Measurements from ENCODE around the gene ABHD17C.

ABHD17C gene

DNA sequence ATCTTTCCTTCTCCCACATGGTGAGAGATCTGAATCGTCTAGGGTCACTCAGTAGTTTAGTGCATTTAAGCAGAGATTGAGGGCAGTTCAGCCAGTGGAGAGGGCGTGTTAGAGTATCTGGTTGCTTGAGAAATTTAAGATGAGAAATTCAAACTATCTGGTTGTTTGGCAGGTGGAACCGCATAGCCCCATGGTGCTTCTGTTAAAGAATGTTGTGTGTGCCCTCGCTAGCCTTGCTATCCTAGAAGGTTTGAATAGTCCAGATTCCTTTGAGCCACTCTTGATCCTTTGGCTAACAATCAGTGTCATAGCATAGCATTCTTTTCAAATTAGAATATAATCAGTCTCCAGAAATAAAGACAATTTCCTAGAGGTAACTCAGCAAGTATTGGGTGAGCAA is 32.1 kb downstream of the ABHD17C start:
- H3K9me3 ChIP-seq (ENCODE audit: control insufficient read depth, low read length), result no peaks in the 10 kb centered on the region
- no peak for DNase-seq
- no peaks in the 10 kb centered on the region for H3K36me3 ChIP-seq (ENCODE audit: control insufficient read depth, insufficient read depth, low read length)
- H3K27ac ChIP-seq (ENCODE audit: insufficient read depth, low read length, poor library complexity, severe bottlenecking), result no peak overlapping the region
- no peak overlapping the region for H3K4me3 ChIP-seq (ENCODE audit: insufficient read depth, low read depth, low read length, poor library complexity, severe bottlenecking)
- H3K4me1 ChIP-seq (ENCODE audit: control insufficient read depth, insufficient read depth, low read length, poor library complexity, severe bottlenecking), result no peaks in the 10 kb centered on the region
- H3K27me3 ChIP-seq (replicated peaks; ENCODE audit: control insufficient read depth, insufficient read depth, low read length, poor library complexity, severe bottlenecking), result no peaks in the 10 kb centered on the region

DNA sequence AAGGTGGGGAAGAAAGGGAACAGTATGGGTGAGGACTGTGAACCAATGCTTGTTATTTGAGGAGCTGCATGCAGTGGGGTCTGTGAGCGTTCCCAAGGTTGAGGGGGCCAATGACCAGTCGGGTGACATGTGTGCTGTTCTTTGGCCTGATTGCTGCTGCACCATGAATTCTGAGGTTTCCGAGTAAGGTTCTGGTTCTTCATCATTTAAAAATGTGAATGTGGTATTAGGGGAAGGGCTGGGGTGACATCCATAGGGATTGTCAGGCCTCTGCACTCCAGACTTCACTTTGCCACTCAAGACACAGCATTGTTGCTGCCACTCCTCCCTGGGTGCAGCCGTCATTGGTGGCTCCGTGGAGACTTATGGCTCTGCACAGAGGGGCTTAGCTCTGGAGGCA is 32.5 kb downstream of the ABHD17C start:
- no peak overlapping the region for H3K27ac ChIP-seq (ENCODE audit: insufficient read depth, low read length, poor library complexity, severe bottlenecking)
- no peak for DNase-seq
- H3K4me3 ChIP-seq (ENCODE audit: insufficient read depth, low read depth, low read length, poor library complexity, severe bottlenecking), result no peak overlapping the region
- no peaks in the 10 kb centered on the region for H3K4me1 ChIP-seq (ENCODE audit: control insufficient read depth, insufficient read depth, low read length, poor library complexity, severe bottlenecking)
- H3K9me3 ChIP-seq (ENCODE audit: control insufficient read depth, low read length), result no peaks in the 10 kb centered on the region
- H3K27me3 ChIP-seq (replicated peaks; ENCODE audit: control insufficient read depth, insufficient read depth, low read length, poor library complexity, severe bottlenecking), result no peaks in the 10 kb centered on the region
- no peaks in the 10 kb centered on the region for H3K36me3 ChIP-seq (ENCODE audit: control insufficient read depth, insufficient read depth, low read length)

DNA sequence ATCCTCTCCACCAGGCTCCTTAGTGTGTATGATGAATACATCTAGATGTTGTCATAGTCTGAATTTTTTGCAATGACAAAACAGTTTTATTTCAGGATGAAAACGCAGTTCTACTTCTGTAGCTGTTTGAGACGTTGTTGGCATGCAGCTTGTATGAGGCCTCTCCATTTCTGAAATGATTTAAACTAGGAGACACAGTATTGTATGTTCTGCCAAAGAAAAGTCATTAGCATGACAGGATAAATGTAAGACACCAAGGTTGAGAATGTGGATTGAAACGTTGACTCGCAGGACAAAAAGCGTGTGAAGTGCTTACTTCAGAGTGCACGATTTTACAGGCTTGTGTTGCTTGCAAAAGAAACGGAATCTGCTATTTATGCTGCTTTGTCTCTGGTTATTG is 35.3 kb downstream of the ABHD17C start:
- Histone ChIP-seq H3K4me3 (ENCODE audit: insufficient read depth, low read depth, low read length, poor library complexity, severe bottlenecking) (no peak overlapping the region), H3K4me1 (ENCODE audit: control insufficient read depth, insufficient read depth, low read length, poor library complexity, severe bottlenecking) (no peaks in the 10 kb centered on the region), H3K27me3 (replicated peaks; ENCODE audit: control insufficient read depth, insufficient read depth, low read length, poor library complexity, severe bottlenecking) (no peaks in the 10 kb centered on the region), H3K27ac (ENCODE audit: insufficient read depth, low read length, poor library complexity, severe bottlenecking) (no peak overlapping the region), H3K36me3 (ENCODE audit: control insufficient read depth, insufficient read depth, low read length) (no peaks in the 10 kb centered on the region), H3K9me3 (ENCODE audit: control insufficient read depth, low read length) (no peaks in the 10 kb centered on the region)
- no peak for DNase-seq

DNA sequence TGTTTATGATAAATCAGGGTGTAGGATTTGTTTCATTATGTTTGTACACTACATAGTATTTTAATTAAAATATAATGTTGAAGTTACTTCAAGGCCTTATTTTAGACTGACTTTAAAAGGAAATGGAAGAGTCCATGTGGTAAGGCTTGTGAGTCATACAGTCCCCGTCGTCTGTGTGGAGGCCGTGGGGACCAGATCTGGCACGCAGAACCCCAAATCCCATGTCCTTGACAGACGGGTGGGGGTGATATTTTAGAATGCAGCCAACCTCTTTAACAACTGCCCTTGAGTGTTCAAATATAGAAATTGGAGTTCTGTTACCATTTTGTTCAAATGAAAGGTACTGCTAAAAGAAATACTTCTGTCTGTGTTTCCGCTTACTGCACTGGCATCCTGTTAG is 35.8 kb downstream of the ABHD17C start:
- Histone ChIP-seq H3K27me3 (replicated peaks; ENCODE audit: control insufficient read depth, insufficient read depth, low read length, poor library complexity, severe bottlenecking) (no peaks in the 10 kb centered on the region), H3K9me3 (ENCODE audit: control insufficient read depth, low read length) (no peaks in the 10 kb centered on the region), H3K4me1 (ENCODE audit: control insufficient read depth, insufficient read depth, low read length, poor library complexity, severe bottlenecking) (no peaks in the 10 kb centered on the region), H3K4me3 (ENCODE audit: insufficient read depth, low read depth, low read length, poor library complexity, severe bottlenecking) (no peak overlapping the region), H3K27ac (ENCODE audit: insufficient read depth, low read length, poor library complexity, severe bottlenecking) (no peak overlapping the region), H3K36me3 (ENCODE audit: control insufficient read depth, insufficient read depth, low read length) (no peaks in the 10 kb centered on the region)
- DNase-seq, result no peak

DNA sequence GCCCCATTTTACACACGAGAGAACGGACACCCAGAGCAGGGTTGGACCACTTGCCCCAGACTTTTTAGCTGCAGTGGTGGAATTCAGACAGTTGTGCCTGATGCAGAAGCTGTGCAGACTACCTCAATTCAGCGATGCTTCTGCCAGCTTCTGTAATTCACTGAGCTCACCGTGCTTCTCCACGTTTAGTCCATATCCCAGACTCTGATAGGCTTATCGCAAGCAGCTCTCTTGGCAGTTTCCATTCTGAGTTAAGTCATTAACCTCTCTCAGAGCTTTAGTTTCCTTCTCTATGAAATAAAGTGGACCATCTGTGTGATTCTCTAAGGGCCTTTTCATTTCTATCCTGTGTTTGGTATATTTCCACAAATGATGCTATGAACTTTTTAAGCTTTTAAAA is 37.1 kb downstream of the ABHD17C start:
- H3K36me3 ChIP-seq (ENCODE audit: control insufficient read depth, insufficient read depth, low read length), result no peaks in the 10 kb centered on the region
- no peak overlapping the region for H3K27ac ChIP-seq (ENCODE audit: insufficient read depth, low read length, poor library complexity, severe bottlenecking)
- no peaks in the 10 kb centered on the region for H3K27me3 ChIP-seq (replicated peaks; ENCODE audit: control insufficient read depth, insufficient read depth, low read length, poor library complexity, severe bottlenecking)
- H3K9me3 ChIP-seq (ENCODE audit: control insufficient read depth, low read length), result no peaks in the 10 kb centered on the region
- no peak for DNase-seq
- H3K4me3 ChIP-seq (ENCODE audit: insufficient read depth, low read depth, low read length, poor library complexity, severe bottlenecking), result no peak overlapping the region
- H3K4me1 ChIP-seq (ENCODE audit: control insufficient read depth, insufficient read depth, low read length, poor library complexity, severe bottlenecking), result no peaks in the 10 kb centered on the region

DNA sequence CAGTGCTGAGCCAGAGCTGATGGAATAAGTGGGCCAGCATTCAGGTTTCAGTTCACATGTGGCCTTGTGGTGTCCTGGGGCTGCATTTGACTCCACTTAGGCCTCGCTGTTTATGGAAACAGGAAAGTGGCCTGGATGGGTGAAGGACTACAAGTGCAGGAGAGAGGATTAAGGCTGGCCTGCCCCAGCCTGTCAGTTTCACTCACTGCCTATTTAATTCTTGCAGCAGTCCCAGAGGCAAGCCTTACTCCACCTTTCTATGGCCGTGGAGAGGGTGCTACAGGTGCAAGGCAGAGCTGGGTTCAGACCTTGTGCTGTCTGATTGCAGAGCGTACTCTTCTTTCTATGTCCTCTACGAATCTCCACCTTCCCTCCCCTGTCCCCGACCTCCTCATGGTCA is 37.7 kb downstream of the ABHD17C start:
- no peak for DNase-seq
- Histone ChIP-seq H3K27ac (ENCODE audit: insufficient read depth, low read length, poor library complexity, severe bottlenecking) (no peak overlapping the region), H3K4me1 (ENCODE audit: control insufficient read depth, insufficient read depth, low read length, poor library complexity, severe bottlenecking) (no peaks in the 10 kb centered on the region)

DNA sequence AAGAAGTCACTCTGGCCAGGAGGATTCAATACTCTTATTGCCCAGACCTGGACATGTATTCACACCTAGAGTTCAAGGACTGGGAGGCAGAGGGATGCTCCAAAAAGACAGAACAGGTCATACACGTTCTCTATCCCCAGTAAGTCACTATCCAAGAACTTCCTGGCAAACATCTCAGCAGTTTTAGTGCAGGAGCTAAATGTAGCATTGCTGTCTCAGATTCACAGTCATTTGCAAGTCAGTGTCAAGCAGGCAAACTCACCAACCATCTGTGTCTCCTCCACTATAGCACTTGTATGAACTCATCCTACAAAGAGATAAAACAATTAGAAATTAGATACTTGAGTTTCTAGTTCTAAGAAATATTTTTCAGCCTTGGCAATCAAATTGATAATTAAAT is 38.4 kb downstream of the ABHD17C start:
- no peak overlapping the region for H3K27ac ChIP-seq (ENCODE audit: insufficient read depth, low read length, poor library complexity, severe bottlenecking)
- H3K9me3 ChIP-seq (ENCODE audit: control insufficient read depth, low read length), result no peaks in the 10 kb centered on the region
- DNase-seq, result no peak
- H3K36me3 ChIP-seq (ENCODE audit: control insufficient read depth, insufficient read depth, low read length), result no peaks in the 10 kb centered on the region
- H3K4me3 ChIP-seq (ENCODE audit: insufficient read depth, low read depth, low read length, poor library complexity, severe bottlenecking), result no peak overlapping the region
- H3K4me1 ChIP-seq (ENCODE audit: control insufficient read depth, insufficient read depth, low read length, poor library complexity, severe bottlenecking), result no peaks in the 10 kb centered on the region
- no peaks in the 10 kb centered on the region for H3K27me3 ChIP-seq (replicated peaks; ENCODE audit: control insufficient read depth, insufficient read depth, low read length, poor library complexity, severe bottlenecking)

More for the DNA sequence above, 37.7 kb downstream of the ABHD17C start:
- no peaks in the 10 kb centered on the region for H3K27me3 ChIP-seq (replicated peaks; ENCODE audit: control insufficient read depth, insufficient read depth, low read length, poor library complexity, severe bottlenecking)
- H3K9me3 ChIP-seq (ENCODE audit: control insufficient read depth, low read length), result no peaks in the 10 kb centered on the region
- no peak overlapping the region for H3K4me3 ChIP-seq (ENCODE audit: insufficient read depth, low read depth, low read length, poor library complexity, severe bottlenecking)
- no peaks in the 10 kb centered on the region for H3K36me3 ChIP-seq (ENCODE audit: control insufficient read depth, insufficient read depth, low read length)

DNA sequence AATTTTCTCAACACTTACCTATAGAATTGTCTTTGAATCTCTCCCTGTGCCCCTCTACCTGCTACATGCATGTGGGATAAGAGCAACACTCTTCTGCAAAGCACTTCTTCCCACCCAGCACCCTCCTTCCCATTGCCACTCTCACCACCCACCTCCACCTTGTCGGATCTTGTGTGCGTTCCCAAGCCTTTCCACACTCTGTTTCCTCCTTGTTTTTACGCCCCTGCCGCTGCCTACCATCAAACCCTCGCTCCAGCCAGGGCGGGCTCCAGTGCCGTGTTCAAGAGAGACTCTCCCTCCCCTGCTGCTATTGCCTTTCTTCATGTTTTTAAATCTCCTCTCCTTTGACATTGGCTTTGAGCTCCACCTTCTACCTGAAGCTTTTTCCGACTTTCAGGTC is 40.2 kb downstream of the ABHD17C start:
- Histone ChIP-seq H3K9me3 (ENCODE audit: control insufficient read depth, low read length) (no peaks in the 10 kb centered on the region), H3K4me3 (ENCODE audit: insufficient read depth, low read depth, low read length, poor library complexity, severe bottlenecking) (no peak overlapping the region), H3K36me3 (ENCODE audit: control insufficient read depth, insufficient read depth, low read length) (no peaks in the 10 kb centered on the region), H3K27me3 (replicated peaks; ENCODE audit: control insufficient read depth, insufficient read depth, low read length, poor library complexity, severe bottlenecking) (no peaks in the 10 kb centered on the region), H3K4me1 (ENCODE audit: control insufficient read depth, insufficient read depth, low read length, poor library complexity, severe bottlenecking) (no peaks in the 10 kb centered on the region), H3K27ac (ENCODE audit: insufficient read depth, low read length, poor library complexity, severe bottlenecking) (no peak overlapping the region)
- DNase-seq, result no peak

DNA sequence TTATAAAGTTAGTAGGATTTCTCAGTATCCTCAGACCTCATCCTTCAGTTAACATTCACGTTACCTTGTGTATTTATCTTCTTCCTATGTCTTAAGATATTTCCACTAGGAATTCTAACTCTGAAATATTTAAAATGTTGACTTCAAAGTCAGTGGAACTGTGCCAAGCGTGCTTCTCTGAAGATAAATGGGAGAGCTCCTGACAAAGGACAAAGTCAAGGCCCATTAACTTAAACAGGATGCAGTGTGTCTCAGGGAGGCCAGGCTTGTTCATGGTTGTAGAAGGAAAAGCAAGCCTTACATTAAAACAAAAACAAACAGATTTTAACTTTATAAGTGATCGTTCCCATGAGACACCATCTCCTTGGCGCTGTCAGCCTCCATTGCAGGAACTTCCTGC is 41.5 kb downstream of the ABHD17C start:
- DNase-seq, result no peak
- Histone ChIP-seq H3K27ac (ENCODE audit: insufficient read depth, low read length, poor library complexity, severe bottlenecking) (no peak overlapping the region), H3K36me3 (ENCODE audit: control insufficient read depth, insufficient read depth, low read length) (no peaks in the 10 kb centered on the region), H3K9me3 (ENCODE audit: control insufficient read depth, low read length) (no peaks in the 10 kb centered on the region), H3K4me1 (ENCODE audit: control insufficient read depth, insufficient read depth, low read length, poor library complexity, severe bottlenecking) (no peaks in the 10 kb centered on the region), H3K4me3 (ENCODE audit: insufficient read depth, low read depth, low read length, poor library complexity, severe bottlenecking) (no peak overlapping the region), H3K27me3 (replicated peaks; ENCODE audit: control insufficient read depth, insufficient read depth, low read length, poor library complexity, severe bottlenecking) (no peaks in the 10 kb centered on the region)

DNA sequence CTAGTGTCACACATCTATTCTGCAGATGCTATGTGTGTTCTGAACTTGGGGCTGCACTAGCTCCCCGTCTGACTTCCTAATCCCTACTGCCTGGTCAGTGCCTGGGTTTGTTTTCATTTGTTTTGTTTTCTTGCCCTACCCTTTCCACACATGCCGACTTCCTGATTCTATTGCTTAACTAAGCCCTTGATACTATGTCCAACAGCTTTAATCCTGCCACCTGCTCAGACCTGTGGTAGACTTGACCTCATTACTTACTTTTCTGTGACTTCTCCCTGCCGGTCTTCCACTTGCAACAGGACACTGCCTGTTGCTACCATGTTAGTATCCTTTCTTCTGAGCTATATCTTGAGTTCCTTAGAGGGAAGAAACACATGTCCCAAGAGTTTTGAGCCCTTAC is 44.8 kb downstream of the ABHD17C start:
- no peaks in the 10 kb centered on the region for H3K4me1 ChIP-seq (ENCODE audit: control insufficient read depth, insufficient read depth, low read length, poor library complexity, severe bottlenecking)
- H3K36me3 ChIP-seq (ENCODE audit: control insufficient read depth, insufficient read depth, low read length), result no peaks in the 10 kb centered on the region
- no peaks in the 10 kb centered on the region for H3K9me3 ChIP-seq (ENCODE audit: control insufficient read depth, low read length)
- H3K27ac ChIP-seq (ENCODE audit: insufficient read depth, low read length, poor library complexity, severe bottlenecking), result no peak overlapping the region
- H3K4me3 ChIP-seq (ENCODE audit: insufficient read depth, low read depth, low read length, poor library complexity, severe bottlenecking), result no peak overlapping the region
- DNase-seq, result no peak
- no peaks in the 10 kb centered on the region for H3K27me3 ChIP-seq (replicated peaks; ENCODE audit: control insufficient read depth, insufficient read depth, low read length, poor library complexity, severe bottlenecking)

DNA sequence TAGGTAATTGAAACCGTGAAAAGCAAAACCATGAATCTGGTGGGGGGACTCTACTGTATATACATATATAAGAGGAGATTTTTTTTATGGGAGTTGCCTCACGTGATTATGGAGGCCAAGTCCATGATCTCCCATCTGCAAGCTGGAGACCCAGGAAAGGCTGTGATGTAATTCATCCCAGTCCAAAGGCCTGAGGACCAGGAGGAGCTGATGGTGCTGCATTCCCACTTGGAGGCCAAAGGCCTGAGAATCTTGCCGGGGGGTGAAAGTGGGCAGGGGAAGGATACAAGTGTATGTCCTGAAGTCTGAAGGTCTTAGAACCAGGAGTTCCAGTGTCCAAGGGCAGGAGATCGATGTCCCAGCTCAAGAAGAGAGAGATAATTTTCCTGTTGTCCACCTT is 47.0 kb downstream of the ABHD17C start:
- no peak for DNase-seq
- Histone ChIP-seq H3K27me3 (replicated peaks; ENCODE audit: control insufficient read depth, insufficient read depth, low read length, poor library complexity, severe bottlenecking) (no peaks in the 10 kb centered on the region), H3K36me3 (ENCODE audit: control insufficient read depth, insufficient read depth, low read length) (no peaks in the 10 kb centered on the region), H3K4me3 (ENCODE audit: insufficient read depth, low read depth, low read length, poor library complexity, severe bottlenecking) (no peak overlapping the region), H3K4me1 (ENCODE audit: control insufficient read depth, insufficient read depth, low read length, poor library complexity, severe bottlenecking) (no peaks in the 10 kb centered on the region), H3K9me3 (ENCODE audit: control insufficient read depth, low read length) (no peaks in the 10 kb centered on the region), H3K27ac (ENCODE audit: insufficient read depth, low read length, poor library complexity, severe bottlenecking) (no peak overlapping the region)
